GM23338 (cell line): ENCODE data around the gene FLNB. TPM values are rescaled to one million over a fixed set of nuclear protein-coding genes. Genes with fewer than 3 reads are reported as not detected.

Source experiments
- ATAC-seq: fragments of 200-7000 bp; cut with Tn5 transposase; 3 replicates; pipeline ENCODE4 v1.9.1; 2020
- DNase-seq: peaks from one replicate; pipeline ENCODE4 v3.0.0-alpha.2; 2015; ENCODE audit warnings: low spot score
- H2AFZ ChIP-seq: fragments of 200-600 bp; sonication (generic); 2 replicates; pipeline ENCODE4 v1.8.0; 2016; ENCODE audit warnings: antibody characterized with exemption, mild to moderate bottlenecking, moderate library complexity
- H3F3A ChIP-seq: fragments of 200-600 bp; sonication (generic); replicated peaks from 2 replicates; pipeline ENCODE4 v1.8.0; 2017; ENCODE audit warnings: antibody characterized with exemption, mixed run types, low read depth
- H3K27ac ChIP-seq: fragments of 200-600 bp; sonication (generic); 2 replicates; pipeline ENCODE4 v1.6.1; 2016; ENCODE audit warnings: low read depth
- H3K27me3 ChIP-seq: fragments of 200-600 bp; sonication (generic); 2 replicates; pipeline ENCODE4 v1.8.0; 2016; ENCODE audit warnings: mild to moderate bottlenecking, mixed run types, moderate library complexity; ENCODE audit not compliant: insufficient read depth
- H3K36me3 ChIP-seq: fragments of 200-600 bp; sonication (generic); 2 replicates; pipeline ENCODE4 v1.8.0; 2016; ENCODE audit warnings: mild to moderate bottlenecking; ENCODE audit not compliant: insufficient read depth
- H3K4me1 ChIP-seq: fragments of 200-600 bp; sonication (generic); 2 replicates; pipeline ENCODE4 v1.8.0; 2016; ENCODE audit warnings: mild to moderate bottlenecking, moderate library complexity; ENCODE audit not compliant: insufficient read depth
- H3K4me2 ChIP-seq: fragments of 200-600 bp; sonication (generic); 2 replicates; pipeline ENCODE4 v1.7.1; 2017; ENCODE audit warnings: mixed run types
- H3K4me3 ChIP-seq: fragments of 200-600 bp; sonication (generic); 2 replicates; pipeline ENCODE4 v1.6.1; 2016; ENCODE audit warnings: mixed run types
- H3K79me2 ChIP-seq: fragments of 200-600 bp; sonication (generic); replicated peaks from 2 replicates; pipeline ENCODE4 v1.8.0; 2017; ENCODE audit warnings: mild to moderate bottlenecking; ENCODE audit not compliant: insufficient read depth
- H3K9me2 ChIP-seq: fragments of 200-600 bp; sonication (generic); 2 replicates; pipeline ENCODE4 v1.8.0; 2017; ENCODE audit not compliant: insufficient read depth
- H4K20me1 ChIP-seq: fragments of 200-600 bp; sonication (generic); replicated peaks from 2 replicates; pipeline ENCODE4 v1.8.0; 2017; ENCODE audit warnings: mild to moderate bottlenecking; ENCODE audit not compliant: insufficient read depth
- H3K27ac Mint-ChIP-seq: 2 replicates; pipeline ENCODE4 v1.8.0; 2020; ENCODE audit warnings: inconsistent platforms, mild to moderate bottlenecking, moderate library complexity, mixed read lengths
- H3K27me3 Mint-ChIP-seq: 3 replicates; pipeline ENCODE4 v1.8.0; 2022; ENCODE audit warnings: low read depth, mild to moderate bottlenecking, moderate library complexity, mixed read lengths, inconsistent platforms; ENCODE audit not compliant: insufficient read depth, poor library complexity
- H3K36me3 Mint-ChIP-seq: 3 replicates; pipeline ENCODE4 v1.8.0; 2021; ENCODE audit warnings: low read depth, mild to moderate bottlenecking, inconsistent platforms, moderate library complexity, mixed read lengths
- H3K4me1 Mint-ChIP-seq: 3 replicates; pipeline ENCODE4 v1.8.0; 2020; ENCODE audit warnings: mild to moderate bottlenecking, inconsistent platforms, mixed read lengths
- H3K4me3 Mint-ChIP-seq: 3 replicates; pipeline ENCODE4 v1.8.0; 2021; ENCODE audit warnings: moderate library complexity, mild to moderate bottlenecking, inconsistent platforms, mixed read lengths
- H3K9me3 Mint-ChIP-seq: 3 replicates; pipeline ENCODE4 v1.8.0; 2020; ENCODE audit warnings: moderate library complexity, mild to moderate bottlenecking, inconsistent platforms, mixed read lengths
- CREB1 ChIP-seq: fragments of 250-450 bp; sonication (Bioruptor Pico); IDR thresholded peaks from 2 replicates; pipeline ENCODE4 v1.5.0; 2020; ENCODE audit warnings: low read depth, mild to moderate bottlenecking, moderate library complexity
- CTCF ChIP-seq, 2 experiments: fragments of 200-600 bp in 1 of 2; sonication (generic) in 1 of 2; conservative IDR thresholded peaks; 2 replicates each; pipeline versions ENCODE4 v1.5.1 to v1.6.1; 2016 to 2017; ENCODE audit warnings: antibody characterized with exemption in 2 of 2, low read depth in 2 of 2, mild to moderate bottlenecking in 2 of 2, moderate library complexity in 1 of 2
- EZH2 ChIP-seq: fragments of 200-600 bp; sonication (generic); IDR thresholded peaks from one replicate; pipeline ENCODE4 v1.8.0; 2017; ENCODE audit warnings: antibody characterized with exemption, mild to moderate bottlenecking, low read depth; ENCODE audit not compliant: unreplicated experiment
- EZH2phosphoT487 ChIP-seq: fragments of 200-600 bp; sonication (generic); IDR thresholded peaks from one replicate; pipeline ENCODE4 v1.8.1; 2018; ENCODE audit warnings: antibody characterized with exemption; ENCODE audit not compliant: unreplicated experiment
- JUNB ChIP-seq: IDR thresholded peaks from one replicate; pipeline ENCODE4 v1.6.1; 2016; ENCODE audit warnings: antibody characterized with exemption; ENCODE audit not compliant: unreplicated experiment
- NANOG ChIP-seq: IDR thresholded peaks from 2 replicates; pipeline ENCODE4 v1.6.1; 2016; ENCODE audit warnings: antibody characterized with exemption, borderline replicate concordance
- POLR2AphosphoS5 ChIP-seq: IDR thresholded peaks from 2 replicates; pipeline ENCODE4 v1.6.1; 2016; ENCODE audit warnings: antibody characterized with exemption, low read depth
- REST ChIP-seq: IDR thresholded peaks from one replicate; pipeline ENCODE4 v1.6.1; 2018; ENCODE audit warnings: antibody characterized with exemption; ENCODE audit not compliant: unreplicated experiment
- STAT1 ChIP-seq: IDR thresholded peaks from one replicate; pipeline ENCODE4 v1.6.1; 2016; ENCODE audit warnings: antibody characterized with exemption; ENCODE audit not compliant: unreplicated experiment
- ZNF114 ChIP-seq: fragments of 250-450 bp; sonication (Bioruptor Pico); IDR thresholded peaks from 2 replicates; pipeline ENCODE4 v1.5.0; 2020; ENCODE audit warnings: mild to moderate bottlenecking, moderate library complexity
- ZNF331 ChIP-seq: fragments of 250-450 bp; sonication (Bioruptor Pico); IDR thresholded peaks from 2 replicates; pipeline ENCODE4 v1.5.0; 2020; ENCODE audit warnings: low read depth, mild to moderate bottlenecking, moderate library complexity
- polyA plus RNA-seq: library from polyadenylated mRNA; unstranded; fragments of >200 nt; fragmentation: Nextera tagmentation; extraction: Ambion mirVana; gene quantifications from 2 replicates; pipeline ENCODE4 v1.2.1, GENCODE V29; 2016
- total RNA-seq: library from RNA; depleted of rRNA; stranded (reverse); fragments of >200 nt; shearing (Covaris generic); gene quantifications from 2 replicates; pipeline ENCODE4 v1.2.3, GENCODE V29; 2014
- TF ChIP-seq, protein P1 (sequence below): IDR thresholded peaks from 2 replicates; pipeline ENCODE4 v1.6.1; 2016; ENCODE audit warnings: antibody characterized with exemption
- TF ChIP-seq, protein P2 (sequence below): fragments of 250-450 bp; sonication (Bioruptor Pico); IDR thresholded peaks from 2 replicates; pipeline ENCODE4 v1.5.0; 2020; ENCODE audit warnings: mild to moderate bottlenecking, moderate library complexity

Gene FLNB
- total and polyA plus RNA-seq, 2 experiments from 2014 or later, result 39.7 to 179 TPM

- Mint-ChIP-seq H3K27me3 (peaks cover 1% of the 10 kb centered on the region), H3K36me3 (peaks cover 30% of the 10 kb centered on the region), H3K4me3 (no peak overlapping the region), H3K4me1 (no peaks in the 10 kb centered on the region), H3K9me3 (no peaks in the 10 kb centered on the region), H3K27ac (no peak overlapping the region)
- no peaks in the 10 kb centered on the region for H3K27me3 ChIP-seq
- no peaks in the 10 kb centered on the region for H3K4me1 ChIP-seq
- TF ChIP-seq, protein P1, sequence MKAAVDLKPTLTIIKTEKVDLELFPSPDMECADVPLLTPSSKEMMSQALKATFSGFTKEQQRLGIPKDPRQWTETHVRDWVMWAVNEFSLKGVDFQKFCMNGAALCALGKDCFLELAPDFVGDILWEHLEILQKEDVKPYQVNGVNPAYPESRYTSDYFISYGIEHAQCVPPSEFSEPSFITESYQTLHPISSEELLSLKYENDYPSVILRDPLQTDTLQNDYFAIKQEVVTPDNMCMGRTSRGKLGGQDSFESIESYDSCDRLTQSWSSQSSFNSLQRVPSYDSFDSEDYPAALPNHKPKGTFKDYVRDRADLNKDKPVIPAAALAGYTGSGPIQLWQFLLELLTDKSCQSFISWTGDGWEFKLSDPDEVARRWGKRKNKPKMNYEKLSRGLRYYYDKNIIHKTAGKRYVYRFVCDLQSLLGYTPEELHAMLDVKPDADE, result no peak
- TF ChIP-seq CTCF (conservative IDR thresholded peaks at IDR 0.05; ENCODE audit: low read depth in 2 of 2) (no peak), NANOG (no peak), POLR2AphosphoS5 (no peak), EZH2phosphoT487 (no peak), STAT1 (no peak), CREB1 (no peak), REST (no peak), ZNF114 (CRISPR knock-in tag) (no peak), ZNF331 (no peak), EZH2 (no peak), JUNB (no peak)
- TF ChIP-seq, protein P2, sequence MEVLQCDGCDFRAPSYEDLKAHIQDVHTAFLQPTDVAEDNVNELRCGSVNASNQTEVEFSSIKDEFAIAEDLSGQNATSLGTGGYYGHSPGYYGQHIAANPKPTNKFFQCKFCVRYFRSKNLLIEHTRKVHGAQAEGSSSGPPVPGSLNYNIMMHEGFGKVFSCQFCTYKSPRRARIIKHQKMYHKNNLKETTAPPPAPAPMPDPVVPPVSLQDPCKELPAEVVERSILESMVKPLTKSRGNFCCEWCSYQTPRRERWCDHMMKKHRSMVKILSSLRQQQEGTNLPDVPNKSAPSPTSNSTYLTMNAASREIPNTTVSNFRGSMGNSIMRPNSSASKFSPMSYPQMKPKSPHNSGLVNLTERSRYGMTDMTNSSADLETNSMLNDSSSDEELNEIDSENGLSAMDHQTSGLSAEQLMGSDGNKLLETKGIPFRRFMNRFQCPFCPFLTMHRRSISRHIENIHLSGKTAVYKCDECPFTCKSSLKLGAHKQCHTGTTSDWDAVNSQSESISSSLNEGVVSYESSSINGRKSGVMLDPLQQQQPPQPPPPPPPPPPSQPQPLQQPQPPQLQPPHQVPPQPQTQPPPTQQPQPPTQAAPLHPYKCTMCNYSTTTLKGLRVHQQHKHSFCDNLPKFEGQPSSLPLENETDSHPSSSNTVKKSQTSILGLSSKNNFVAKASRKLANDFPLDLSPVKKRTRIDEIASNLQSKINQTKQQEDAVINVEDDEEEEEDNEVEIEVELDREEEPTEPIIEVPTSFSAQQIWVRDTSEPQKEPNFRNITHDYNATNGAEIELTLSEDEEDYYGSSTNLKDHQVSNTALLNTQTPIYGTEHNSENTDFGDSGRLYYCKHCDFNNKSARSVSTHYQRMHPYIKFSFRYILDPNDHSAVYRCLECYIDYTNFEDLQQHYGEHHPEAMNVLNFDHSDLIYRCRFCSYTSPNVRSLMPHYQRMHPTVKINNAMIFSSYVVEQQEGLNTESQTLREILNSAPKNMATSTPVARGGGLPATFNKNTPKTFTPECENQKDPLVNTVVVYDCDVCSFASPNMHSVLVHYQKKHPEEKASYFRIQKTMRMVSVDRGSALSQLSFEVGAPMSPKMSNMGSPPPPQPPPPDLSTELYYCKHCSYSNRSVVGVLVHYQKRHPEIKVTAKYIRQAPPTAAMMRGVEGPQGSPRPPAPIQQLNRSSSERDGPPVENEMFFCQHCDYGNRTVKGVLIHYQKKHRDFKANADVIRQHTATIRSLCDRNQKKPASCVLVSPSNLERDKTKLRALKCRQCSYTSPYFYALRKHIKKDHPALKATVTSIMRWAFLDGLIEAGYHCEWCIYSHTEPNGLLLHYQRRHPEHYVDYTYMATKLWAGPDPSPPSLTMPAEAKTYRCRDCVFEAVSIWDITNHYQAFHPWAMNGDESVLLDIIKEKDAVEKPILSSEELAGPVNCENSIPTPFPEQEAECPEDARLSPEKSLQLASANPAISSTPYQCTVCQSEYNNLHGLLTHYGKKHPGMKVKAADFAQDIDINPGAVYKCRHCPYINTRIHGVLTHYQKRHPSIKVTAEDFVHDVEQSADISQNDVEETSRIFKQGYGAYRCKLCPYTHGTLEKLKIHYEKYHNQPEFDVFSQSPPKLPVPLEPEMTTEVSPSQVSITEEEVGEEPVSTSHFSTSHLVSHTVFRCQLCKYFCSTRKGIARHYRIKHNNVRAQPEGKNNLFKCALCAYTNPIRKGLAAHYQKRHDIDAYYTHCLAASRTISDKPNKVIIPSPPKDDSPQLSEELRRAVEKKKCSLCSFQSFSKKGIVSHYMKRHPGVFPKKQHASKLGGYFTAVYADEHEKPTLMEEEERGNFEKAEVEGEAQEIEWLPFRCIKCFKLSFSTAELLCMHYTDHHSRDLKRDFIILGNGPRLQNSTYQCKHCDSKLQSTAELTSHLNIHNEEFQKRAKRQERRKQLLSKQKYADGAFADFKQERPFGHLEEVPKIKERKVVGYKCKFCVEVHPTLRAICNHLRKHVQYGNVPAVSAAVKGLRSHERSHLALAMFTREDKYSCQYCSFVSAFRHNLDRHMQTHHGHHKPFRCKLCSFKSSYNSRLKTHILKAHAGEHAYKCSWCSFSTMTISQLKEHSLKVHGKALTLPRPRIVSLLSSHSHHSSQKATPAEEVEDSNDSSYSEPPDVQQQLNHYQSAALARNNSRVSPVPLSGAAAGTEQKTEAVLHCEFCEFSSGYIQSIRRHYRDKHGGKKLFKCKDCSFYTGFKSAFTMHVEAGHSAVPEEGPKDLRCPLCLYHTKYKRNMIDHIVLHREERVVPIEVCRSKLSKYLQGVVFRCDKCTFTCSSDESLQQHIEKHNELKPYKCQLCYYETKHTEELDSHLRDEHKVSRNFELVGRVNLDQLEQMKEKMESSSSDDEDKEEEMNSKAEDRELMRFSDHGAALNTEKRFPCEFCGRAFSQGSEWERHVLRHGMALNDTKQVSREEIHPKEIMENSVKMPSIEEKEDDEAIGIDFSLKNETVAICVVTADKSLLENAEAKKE (CRISPR knock-in tag), result no peak
- H4K20me1 ChIP-seq, result peaks cover 3% of the 10 kb centered on the region
- H3K27ac ChIP-seq, result no peak overlapping the region
- H3K79me2 ChIP-seq, result peaks cover 15% of the 10 kb centered on the region
- ATAC-seq (no peak), DNase-seq (no peak)
- H3K4me3 ChIP-seq, result no peak overlapping the region
- no peaks in the 10 kb centered on the region for H3F3A ChIP-seq
- H3K36me3 ChIP-seq, result peaks cover 16% of the 10 kb centered on the region
- no peak overlapping the region for H3K4me2 ChIP-seq
- 0 out of 2 replicates have a peak, but pooled peaks cover 7% of the 10 kb centered on the region for H3K9me2 ChIP-seq
- H2AFZ ChIP-seq, result no peak overlapping the region
Measured at GRCh38 chr3:58093574-58094195, 85.5 kb downstream of the FLNB start.
